HG03558 (cell line): ENCODE data around the gene NAGS.
"Not testable (repeated sequence)": the region's sequence is repeated elsewhere in the genome, so short reads cannot be mapped to it uniquely, and the experiment has no call there.

Experiments used
- ATAC-seq: cut with Tn5 transposase; IDR thresholded peaks from one replicate; pipeline ENCODE4 v1.9.1; 2021; ENCODE audit warnings: moderate number of reproducible peaks; ENCODE audit not compliant: unreplicated experiment; ENCODE audit errors: extremely low read depth

Gene NAGS

GRCh38 chr17:44033861-44034408 lies 29.5 kb downstream of the NAGS start:
- ATAC-seq = no peak

- ATAC-seq = not testable (repeated sequence)
Measured at GRCh38 chr17:44034688-44035087, 30.3 kb downstream of the NAGS start.

GRCh38 chr17:44037471-44037870 lies 33.0 kb downstream of the NAGS start:
- ATAC-seq = no peak

- ATAC-seq = no peak
Measured at GRCh38 chr17:44038604-44039011, 34.2 kb downstream of the NAGS start.

- ATAC-seq = no peak
Measured at GRCh38 chr17:44039829-44040635, 35.6 kb downstream of the NAGS start.

- no peak for ATAC-seq
Measured at GRCh38 chr17:44043272-44043696, 38.9 kb downstream of the NAGS start.

GRCh38 chr17:44044071-44044470 lies 39.6 kb downstream of the NAGS start:
- ATAC-seq = no peak

GRCh38 chr17:44045486-44045885 lies 41.1 kb downstream of the NAGS start:
- ATAC-seq = no peak

- not testable (repeated sequence) for ATAC-seq
Measured at GRCh38 chr17:44046893-44047292, 42.5 kb downstream of the NAGS start.

- no peak for ATAC-seq
Measured at GRCh38 chr17:44049294-44050060, 45.1 kb downstream of the NAGS start.

- ATAC-seq = no peak
Measured at GRCh38 chr17:44053125-44053872, 48.9 kb downstream of the NAGS start.
